Measurements from ENCODE around the gene PNMA3.

DNA sequence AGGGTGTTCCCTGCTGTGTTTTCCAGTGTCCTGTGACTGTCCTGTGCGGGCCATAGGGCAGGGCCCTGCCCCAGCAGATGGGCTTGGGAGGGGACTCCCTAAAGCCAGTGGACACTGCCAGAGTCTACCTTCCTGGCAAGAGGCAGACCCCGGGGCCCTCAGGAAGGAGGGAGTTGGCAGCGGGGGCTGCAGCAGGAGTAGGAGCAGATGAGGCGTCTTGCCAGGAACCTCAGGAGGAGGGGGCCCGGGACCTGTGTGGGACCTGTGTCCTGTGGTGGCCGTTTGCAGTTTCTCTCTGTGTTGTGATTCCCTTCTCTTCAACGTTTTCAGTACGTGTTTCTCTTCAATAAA, 3.8 kb downstream of the PNMA3 start:
- TF ChIP-seq, protein P1, sequence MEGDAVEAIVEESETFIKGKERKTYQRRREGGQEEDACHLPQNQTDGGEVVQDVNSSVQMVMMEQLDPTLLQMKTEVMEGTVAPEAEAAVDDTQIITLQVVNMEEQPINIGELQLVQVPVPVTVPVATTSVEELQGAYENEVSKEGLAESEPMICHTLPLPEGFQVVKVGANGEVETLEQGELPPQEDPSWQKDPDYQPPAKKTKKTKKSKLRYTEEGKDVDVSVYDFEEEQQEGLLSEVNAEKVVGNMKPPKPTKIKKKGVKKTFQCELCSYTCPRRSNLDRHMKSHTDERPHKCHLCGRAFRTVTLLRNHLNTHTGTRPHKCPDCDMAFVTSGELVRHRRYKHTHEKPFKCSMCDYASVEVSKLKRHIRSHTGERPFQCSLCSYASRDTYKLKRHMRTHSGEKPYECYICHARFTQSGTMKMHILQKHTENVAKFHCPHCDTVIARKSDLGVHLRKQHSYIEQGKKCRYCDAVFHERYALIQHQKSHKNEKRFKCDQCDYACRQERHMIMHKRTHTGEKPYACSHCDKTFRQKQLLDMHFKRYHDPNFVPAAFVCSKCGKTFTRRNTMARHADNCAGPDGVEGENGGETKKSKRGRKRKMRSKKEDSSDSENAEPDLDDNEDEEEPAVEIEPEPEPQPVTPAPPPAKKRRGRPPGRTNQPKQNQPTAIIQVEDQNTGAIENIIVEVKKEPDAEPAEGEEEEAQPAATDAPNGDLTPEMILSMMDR (IDR thresholded peaks at IDR 0.05; ENCODE audit: low read depth, low read length, missing input control), result no peak
- TF ChIP-seq, protein P2, sequence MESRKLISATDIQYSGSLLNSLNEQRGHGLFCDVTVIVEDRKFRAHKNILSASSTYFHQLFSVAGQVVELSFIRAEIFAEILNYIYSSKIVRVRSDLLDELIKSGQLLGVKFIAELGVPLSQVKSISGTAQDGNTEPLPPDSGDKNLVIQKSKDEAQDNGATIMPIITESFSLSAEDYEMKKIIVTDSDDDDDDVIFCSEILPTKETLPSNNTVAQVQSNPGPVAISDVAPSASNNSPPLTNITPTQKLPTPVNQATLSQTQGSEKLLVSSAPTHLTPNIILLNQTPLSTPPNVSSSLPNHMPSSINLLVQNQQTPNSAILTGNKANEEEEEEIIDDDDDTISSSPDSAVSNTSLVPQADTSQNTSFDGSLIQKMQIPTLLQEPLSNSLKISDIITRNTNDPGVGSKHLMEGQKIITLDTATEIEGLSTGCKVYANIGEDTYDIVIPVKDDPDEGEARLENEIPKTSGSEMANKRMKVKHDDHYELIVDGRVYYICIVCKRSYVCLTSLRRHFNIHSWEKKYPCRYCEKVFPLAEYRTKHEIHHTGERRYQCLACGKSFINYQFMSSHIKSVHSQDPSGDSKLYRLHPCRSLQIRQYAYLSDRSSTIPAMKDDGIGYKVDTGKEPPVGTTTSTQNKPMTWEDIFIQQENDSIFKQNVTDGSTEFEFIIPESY (IDR thresholded peaks at IDR 0.05), result no peak

Measured in liver (tissue), 2 donors.